GM08714 (cell line): ENCODE measurements around the gene DOCK7.
"Not testable (repeated sequence)": the region's sequence is repeated elsewhere in the genome, so short reads cannot be mapped to it uniquely, and the experiment has no call there.

Experiments used
- H3K4me3 ChIP-seq: fragments of 200-500 bp; sonication (Bioruptor generic); 2 replicates; pipeline ENCODE4 v1.5.1; 2014; ENCODE audit warnings: mild to moderate bottlenecking, low read length, inconsistent platforms
- ZNF274 ChIP-seq: IDR thresholded peaks from 2 replicates; pipeline ENCODE4 v1.6.1; 2012; ENCODE audit warnings: mild to moderate bottlenecking, low read depth, low read length

Gene DOCK7

GRCh38 chr1:62687903-62688686 lies at the start of gene DOCK7:
Gene DOCK7 (minus strand): TSS chr1:62688386. CDS start chr1:62688264, 122 bp downstream.
- no peak for TF ChIP-seq ZNF274
- H3K4me3 ChIP-seq: peak within 1 kb of the TSS; percentile 72

GRCh38 chr1:62735491-62736171 lies 47.4 kb upstream of the DOCK7 start:
- TF ChIP-seq ZNF274: no peak
- H3K4me3 ChIP-seq: no peak overlapping the region

- H3K4me3 ChIP-seq: no peak overlapping the region
- TF ChIP-seq ZNF274: no peak
Measured at GRCh38 chr1:62732331-62732730, 44.1 kb upstream of the DOCK7 start.

GRCh38 chr1:62728963-62729362 lies 40.8 kb upstream of the DOCK7 start:
- no peak for TF ChIP-seq ZNF274
- H3K4me3 ChIP-seq: no peak overlapping the region

GRCh38 chr1:62727656-62728407 lies 39.6 kb upstream of the DOCK7 start:
- H3K4me3 ChIP-seq: no peak overlapping the region
- no peak for TF ChIP-seq ZNF274

- no peak for TF ChIP-seq ZNF274
- H3K4me3 ChIP-seq: no peak overlapping the region
Measured at GRCh38 chr1:62726011-62726442, 37.8 kb upstream of the DOCK7 start.

GRCh38 chr1:62725255-62725654 lies 37.1 kb upstream of the DOCK7 start:
- no peak for TF ChIP-seq ZNF274
- H3K4me3 ChIP-seq: no peak overlapping the region

- TF ChIP-seq ZNF274: no peak
- no peak overlapping the region for H3K4me3 ChIP-seq
Measured at GRCh38 chr1:62724430-62724829, 36.2 kb upstream of the DOCK7 start.

- TF ChIP-seq ZNF274: no peak
- H3K4me3 ChIP-seq: no peak overlapping the region
Measured at GRCh38 chr1:62723883-62724282, 35.7 kb upstream of the DOCK7 start.

GRCh38 chr1:62722796-62723195 lies 34.6 kb upstream of the DOCK7 start:
- no peak for TF ChIP-seq ZNF274
- no peak overlapping the region for H3K4me3 ChIP-seq

GRCh38 chr1:62720946-62721554 lies 32.9 kb upstream of the DOCK7 start:
- no peak for TF ChIP-seq ZNF274
- H3K4me3 ChIP-seq: no peak overlapping the region

- H3K4me3 ChIP-seq: not testable (repeated sequence)
Measured at GRCh38 chr1:62718400-62718799, 30.2 kb upstream of the DOCK7 start.

GRCh38 chr1:62717483-62717882 lies 29.3 kb upstream of the DOCK7 start:
- TF ChIP-seq ZNF274: no peak
- H3K4me3 ChIP-seq: no peak overlapping the region

- no peak for TF ChIP-seq ZNF274
Measured at GRCh38 chr1:62716397-62716796, 28.2 kb upstream of the DOCK7 start.

More at GRCh38 chr1:62716397-62716796, 28.2 kb upstream of the DOCK7 start:
- no peak overlapping the region for H3K4me3 ChIP-seq
